ACC112 (cell line): ENCODE measurements around the gene BFSP2.

ENCODE experiments used
- H2AFZ ChIP-seq: fragments of 200-600 bp; sonication (generic); one replicate; pipeline ENCODE4 v1.6.0; 2017; ENCODE audit warnings: antibody characterized with exemption, low read length; ENCODE audit not compliant: unreplicated experiment
- H3K27ac ChIP-seq: fragments of 200-600 bp; sonication (generic); 2 replicates; pipeline ENCODE4 v1.5.1; 2014; ENCODE audit warnings: low read depth, mild to moderate bottlenecking, antibody characterized with exemption, low read length, moderate library complexity
- H3K27me3 ChIP-seq: fragments of 200-600 bp; sonication (generic); 2 replicates; pipeline ENCODE4 v1.6.1; 2014; ENCODE audit warnings: mild to moderate bottlenecking, antibody characterized with exemption, low read length, moderate library complexity, mixed read lengths; ENCODE audit not compliant: insufficient read depth
- H3K36me3 ChIP-seq: fragments of 200-600 bp; sonication (generic); 2 replicates; pipeline ENCODE4 v1.6.1; 2016; ENCODE audit warnings: mild to moderate bottlenecking, antibody characterized with exemption, low read length, moderate library complexity, mixed read lengths; ENCODE audit not compliant: insufficient read depth
- H3K4me1 ChIP-seq: fragments of 200-600 bp; sonication (generic); one replicate; pipeline ENCODE4 v1.6.1; 2016; ENCODE audit warnings: low read length, mixed read lengths; ENCODE audit not compliant: insufficient read depth, unreplicated experiment, control insufficient read depth
- H3K4me3 ChIP-seq: fragments of 200-600 bp; sonication (generic); 2 replicates; pipeline ENCODE4 v1.5.1; 2014; ENCODE audit warnings: mild to moderate bottlenecking, low read depth, low read length
- H3K79me2 ChIP-seq: fragments of 200-600 bp; sonication (generic); one replicate; pipeline ENCODE4 v1.6.0; 2016; ENCODE audit warnings: low read length; ENCODE audit not compliant: control insufficient read depth, unreplicated experiment, insufficient read depth

Gene BFSP2

GRCh38 chr3:133369068-133369440 lies 30.8 kb upstream of the BFSP2 start:
- Histone ChIP-seq H3K4me3 (no peak overlapping the region), H3K79me2 (no peaks in the 10 kb centered on the region), H3K27ac (no peak overlapping the region), H3K4me1 (no peaks in the 10 kb centered on the region), H3K36me3 (no peaks in the 10 kb centered on the region), H2AFZ (no peak overlapping the region), H3K27me3 (peaks cover 81% of the 10 kb centered on the region)

GRCh38 chr3:133371181-133371580 lies 28.7 kb upstream of the BFSP2 start:
- H3K27me3 ChIP-seq, result peaks cover 60% of the 10 kb centered on the region
- no peaks in the 10 kb centered on the region for H3K4me1 ChIP-seq
- no peaks in the 10 kb centered on the region for H3K79me2 ChIP-seq
- no peaks in the 10 kb centered on the region for H3K36me3 ChIP-seq
- no peak overlapping the region for H3K4me3 ChIP-seq
- no peak overlapping the region for H2AFZ ChIP-seq
- no peak overlapping the region for H3K27ac ChIP-seq

DNA sequence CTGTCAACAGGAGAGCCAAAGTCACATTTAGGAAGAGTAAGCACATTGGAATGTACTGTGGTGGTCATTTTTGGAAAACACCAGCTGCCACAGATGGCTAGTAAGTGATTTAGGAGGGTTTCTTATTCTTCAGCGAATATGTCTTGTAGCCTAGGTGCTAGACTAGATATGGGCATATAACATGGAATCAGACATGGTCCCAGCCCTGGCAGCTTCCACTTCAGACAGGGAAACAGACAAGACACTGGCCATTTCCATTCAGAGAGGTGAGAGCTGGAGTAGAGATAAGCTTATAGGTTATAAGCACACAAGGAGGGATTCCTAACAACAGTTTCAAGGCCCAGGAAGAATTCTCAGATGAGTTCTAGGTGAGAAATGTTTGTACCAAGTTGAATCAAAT lies 28.2 kb upstream of the BFSP2 start:
- H3K79me2 ChIP-seq, result no peaks in the 10 kb centered on the region
- no peak overlapping the region for H3K27ac ChIP-seq
- H3K4me3 ChIP-seq, result no peak overlapping the region

GRCh38 chr3:133374708-133375402 lies 25.0 kb upstream of the BFSP2 start:
- H3K36me3 ChIP-seq, result no peaks in the 10 kb centered on the region
- H3K4me3 ChIP-seq, result no peak overlapping the region
- no peaks in the 10 kb centered on the region for H3K79me2 ChIP-seq

More for the DNA sequence above, 28.2 kb upstream of the BFSP2 start:
- Histone ChIP-seq H3K36me3 (no peaks in the 10 kb centered on the region), H3K4me1 (no peaks in the 10 kb centered on the region), H2AFZ (no peak overlapping the region), H3K27me3 (peaks cover 55% of the 10 kb centered on the region)

GRCh38 chr3:133375403-133375745 lies 24.5 kb upstream of the BFSP2 start:
- H3K27me3 ChIP-seq, result peaks cover 21% of the 10 kb centered on the region; the same call in 1 of the 2 replicates
- no peak overlapping the region for H3K27ac ChIP-seq
- no peak overlapping the region for H3K4me3 ChIP-seq
- no peak overlapping the region for H2AFZ ChIP-seq
- H3K4me1 ChIP-seq, result no peaks in the 10 kb centered on the region
- H3K79me2 ChIP-seq, result no peaks in the 10 kb centered on the region
- H3K36me3 ChIP-seq, result no peaks in the 10 kb centered on the region

More at GRCh38 chr3:133374708-133375402, 25.0 kb upstream of the BFSP2 start:
- Histone ChIP-seq H2AFZ (no peak overlapping the region), H3K27me3 (peaks cover 25% of the 10 kb centered on the region), H3K4me1 (no peaks in the 10 kb centered on the region), H3K27ac (no peak overlapping the region)

DNA sequence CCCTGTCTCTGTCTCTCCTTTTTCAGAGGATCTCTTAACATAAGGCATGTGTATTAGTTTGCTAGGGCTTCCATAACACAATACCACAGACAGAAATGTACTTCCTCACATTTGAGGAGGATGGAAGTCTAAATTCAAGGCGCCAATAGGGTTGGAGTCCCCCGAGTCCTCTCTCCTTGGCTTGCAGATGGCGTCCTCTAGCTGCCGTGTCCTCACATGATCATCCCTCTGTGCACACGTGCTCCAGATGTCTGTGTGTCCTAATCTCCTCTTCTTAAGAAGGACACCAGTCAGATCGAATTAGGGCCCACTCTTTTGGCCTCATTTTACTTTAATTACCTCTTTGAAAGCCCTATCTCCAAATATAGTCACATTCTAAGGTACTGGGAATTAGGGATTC lies 23.0 kb upstream of the BFSP2 start:
- Histone ChIP-seq H2AFZ (no peak overlapping the region), H3K79me2 (no peaks in the 10 kb centered on the region), H3K27me3 (peaks cover 19% of the 10 kb centered on the region), H3K4me1 (no peaks in the 10 kb centered on the region), H3K4me3 (no peak overlapping the region), H3K36me3 (no peaks in the 10 kb centered on the region), H3K27ac (no peak overlapping the region)

GRCh38 chr3:133377396-133377795 lies 22.5 kb upstream of the BFSP2 start:
- Histone ChIP-seq H3K4me1 (no peaks in the 10 kb centered on the region), H3K4me3 (no peak overlapping the region), H2AFZ (no peak overlapping the region)

DNA sequence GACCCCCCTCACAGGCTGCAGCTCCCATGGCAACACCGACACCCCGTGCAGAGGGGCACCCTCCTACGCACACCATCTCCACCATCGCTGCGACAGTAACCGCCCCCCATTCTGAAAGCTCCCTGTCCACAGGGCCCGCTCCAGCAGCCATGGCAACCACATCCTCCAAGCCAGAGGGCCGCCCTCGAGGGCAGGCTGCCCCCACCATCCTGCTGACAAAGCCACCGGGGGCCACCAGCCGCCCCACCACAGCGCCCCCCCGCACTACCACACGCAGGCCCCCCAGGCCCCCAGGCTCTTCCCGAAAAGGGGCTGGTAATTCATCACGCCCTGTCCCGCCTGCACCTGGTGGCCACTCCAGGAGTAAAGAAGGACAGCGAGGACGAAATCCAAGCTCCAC lies 19.9 kb upstream of the BFSP2 start:
- no peak overlapping the region for H3K4me3 ChIP-seq
- H3K79me2 ChIP-seq, result no peaks in the 10 kb centered on the region
- H3K27me3 ChIP-seq, result peaks cover 30% of the 10 kb centered on the region

More at GRCh38 chr3:133377396-133377795, 22.5 kb upstream of the BFSP2 start:
- H3K27me3 ChIP-seq, result peaks cover 19% of the 10 kb centered on the region
- no peaks in the 10 kb centered on the region for H3K79me2 ChIP-seq
- no peaks in the 10 kb centered on the region for H3K36me3 ChIP-seq
- no peak overlapping the region for H3K27ac ChIP-seq

DNA sequence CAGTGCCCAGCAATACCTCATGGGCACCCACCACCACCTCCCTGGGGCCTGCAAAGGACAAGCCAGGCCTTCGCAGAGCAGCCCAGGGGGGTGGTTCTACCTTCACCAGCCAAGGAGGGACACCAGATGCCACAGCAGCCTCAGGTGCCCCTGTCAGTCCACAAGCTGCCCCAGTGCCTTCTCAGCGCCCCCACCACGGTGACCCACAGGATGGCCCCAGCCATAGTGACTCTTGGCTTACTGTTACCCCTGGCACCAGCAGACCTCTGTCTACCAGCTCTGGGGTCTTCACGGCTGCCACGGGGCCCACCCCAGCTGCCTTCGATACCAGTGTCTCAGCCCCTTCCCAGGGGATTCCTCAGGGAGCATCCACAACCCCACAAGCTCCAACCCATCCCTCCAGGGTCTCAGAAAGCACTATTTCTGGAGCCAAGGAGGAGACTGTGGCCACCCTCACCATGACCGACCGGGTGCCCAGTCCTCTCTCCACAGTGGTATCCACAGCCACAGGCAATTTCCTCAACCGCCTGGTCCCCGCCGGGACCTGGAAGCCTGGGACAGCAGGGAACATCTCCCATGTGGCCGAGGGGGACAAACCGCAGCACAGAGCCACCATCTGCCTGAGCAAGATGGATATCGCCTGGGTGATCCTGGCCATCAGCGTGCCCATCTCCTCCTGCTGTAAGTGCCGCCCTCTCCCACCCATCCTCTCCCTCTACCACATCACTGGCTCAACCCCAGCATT lies 19.2 kb upstream of the BFSP2 start:
- Histone ChIP-seq H3K4me1 (no peaks in the 10 kb centered on the region), H3K79me2 (no peaks in the 10 kb centered on the region), H3K27me3 (peaks cover 30% of the 10 kb centered on the region)

More for the DNA sequence above, 19.9 kb upstream of the BFSP2 start:
- Histone ChIP-seq H3K4me1 (no peaks in the 10 kb centered on the region), H3K27ac (no peak overlapping the region), H2AFZ (no peak overlapping the region), H3K36me3 (no peaks in the 10 kb centered on the region)

GRCh38 chr3:133381346-133382109 lies 18.3 kb upstream of the BFSP2 start:
- no peaks in the 10 kb centered on the region for H3K79me2 ChIP-seq
- no peak overlapping the region for H2AFZ ChIP-seq
- H3K36me3 ChIP-seq, result no peaks in the 10 kb centered on the region
- H3K4me3 ChIP-seq, result no peak overlapping the region
- H3K27ac ChIP-seq, result no peak overlapping the region
- peaks cover 30% of the 10 kb centered on the region for H3K27me3 ChIP-seq
- H3K4me1 ChIP-seq, result no peaks in the 10 kb centered on the region

More for the DNA sequence above, 19.2 kb upstream of the BFSP2 start:
- Histone ChIP-seq H3K4me3 (no peak overlapping the region), H3K27ac (no peak overlapping the region), H3K36me3 (no peaks in the 10 kb centered on the region), H2AFZ (no peak overlapping the region)
